Measurements from ENCODE around the gene SP7. TPM values are rescaled to one million over a fixed set of nuclear protein-coding genes. Genes with fewer than 3 reads are reported as not detected.
"Not testable (repeated sequence)": the region's sequence is repeated elsewhere in the genome, so short reads cannot be mapped to it uniquely, and the experiment has no call there.

The SP7 gene
- 0.07 TPM in 1 of 2 replicates, not detected in the other for total RNA-seq

- intact Hi-C loops (cut with micrococcal nuclease): no loop called here
These were observed at the start of gene SP7 for GRCh38 chr12:53336181-53336681. Gene SP7, minus strand, starts transcription at chr12:53336354. Its CDS starts 708 bp downstream, at chr12:53335646.

GRCh38 chr12:53383258-53383657 lies 47.1 kb upstream of the SP7 start:
- intact Hi-C loops (cut with micrococcal nuclease): no loop called here

GRCh38 chr12:53381731-53382630 lies 45.8 kb upstream of the SP7 start:
- intact Hi-C loops (cut with micrococcal nuclease): no loop called here

- intact Hi-C loops (cut with micrococcal nuclease): loop anchor here (1.0 kb wide), 2 partner anchors 161 to 346 kb away; partner anchors contain the start of gene CALCOCO1
These were observed 44.9 kb upstream of the SP7 start for GRCh38 chr12:53380794-53381730.

- intact Hi-C loops (cut with micrococcal nuclease): loop anchor here (1.0 kb wide), 2 partner anchors 160 to 347 kb away; partner anchors contain the start of gene CALCOCO1
These were observed 44.1 kb upstream of the SP7 start, which contains the start of gene SP1 for GRCh38 chr12:53380104-53380793. Gene SP1, plus strand, starts transcription at chr12:53380176. Its CDS starts 116 bp downstream, at chr12:53380292.

GRCh38 chr12:53379389-53380103 lies 43.4 kb upstream of the SP7 start:
- intact Hi-C loops (cut with micrococcal nuclease): loop anchor here (1.0 kb wide), 12 partner anchors 27 to 901 kb away; partner anchors contain the start of genes AAAS, ATF7, CALCOCO1 and CBX5

- intact Hi-C loops (cut with micrococcal nuclease): loop anchor here (1.0 kb wide), 10 partner anchors 27 to 901 kb away; partner anchors contain the start of genes AAAS, ATF7, CBX5 and CSAD
These were observed 42.7 kb upstream of the SP7 start for GRCh38 chr12:53378724-53379388.

- intact Hi-C loops (cut with micrococcal nuclease): no loop called here
These were observed 42.1 kb upstream of the SP7 start for GRCh38 chr12:53378222-53378621.

- intact Hi-C loops (cut with micrococcal nuclease): no loop called here
These were observed 40.6 kb upstream of the SP7 start for GRCh38 chr12:53376747-53377146.

- intact Hi-C loops (cut with micrococcal nuclease): not testable (repeated sequence)
These were observed 38.1 kb upstream of the SP7 start for GRCh38 chr12:53374277-53374676.

- intact Hi-C loops (cut with micrococcal nuclease): not testable (repeated sequence)
These were observed 37.5 kb upstream of the SP7 start for GRCh38 chr12:53373554-53374133.

- intact Hi-C loops (cut with micrococcal nuclease): no loop called here
These were observed 29.2 kb upstream of the SP7 start for GRCh38 chr12:53365245-53365904.

GRCh38 chr12:53361638-53362037 lies 25.5 kb upstream of the SP7 start:
- intact Hi-C loops (cut with micrococcal nuclease): not testable (repeated sequence)

- intact Hi-C loops (cut with micrococcal nuclease): no loop called here
These were observed 22.8 kb upstream of the SP7 start for GRCh38 chr12:53358836-53359419.

- intact Hi-C loops (cut with micrococcal nuclease): no loop called here
These were observed 19.0 kb upstream of the SP7 start for GRCh38 chr12:53355121-53355520.

GRCh38 chr12:53353257-53353655 lies 17.1 kb upstream of the SP7 start:
- intact Hi-C loops (cut with micrococcal nuclease): loop anchor here (2.0 kb wide), 2 partner anchors 28 to 60 kb away; no protein-coding TSS in a partner anchor

- intact Hi-C loops (cut with micrococcal nuclease): loop anchor here (1.0 to 2.0 kb wide), 7 partner anchors 27 to 156 kb away; partner anchors contain the start of gene PRR13
These were observed 16.4 kb upstream of the SP7 start for GRCh38 chr12:53352331-53353256.
